ENCODE data around the gene ERC1. TPM values are rescaled to one million over a fixed set of nuclear protein-coding genes. Genes with fewer than 3 reads are reported as not detected.

ERC1 gene
- total RNA-seq, 1 experiment from 2014 or later, result 54.7 TPM

- in situ Hi-C loops (cut with HindIII; ENCODE audit: low sequenced_read_pairs), result no loop called here
- no peak for DNase-seq (ENCODE audit: low spot score)
Measured at GRCh38 chr12:1523558-1524050, 532.6 kb downstream of the ERC1 start.

GRCh38 chr12:1525858-1526257 is 534.8 kb downstream of the ERC1 start:
- no peak for DNase-seq (ENCODE audit: low spot score)
- in situ Hi-C loops (cut with HindIII; ENCODE audit: low sequenced_read_pairs), result no loop called here

GRCh38 chr12:1527789-1528188 is 536.8 kb downstream of the ERC1 start:
- in situ Hi-C loops (cut with HindIII; ENCODE audit: low sequenced_read_pairs), result no loop called here
- DNase-seq (ENCODE audit: low spot score), result no peak

- no peak for DNase-seq (ENCODE audit: low spot score)
- in situ Hi-C loops (cut with HindIII; ENCODE audit: low sequenced_read_pairs), result no loop called here
Measured at GRCh38 chr12:1528791-1529190, 537.8 kb downstream of the ERC1 start.

- DNase-seq (ENCODE audit: low spot score), result no peak
- in situ Hi-C loops (cut with HindIII; ENCODE audit: low sequenced_read_pairs), result no loop called here
Measured at GRCh38 chr12:1529228-1529861, 538.3 kb downstream of the ERC1 start.

GRCh38 chr12:1529862-1530591 is 539.0 kb downstream of the ERC1 start:
- in situ Hi-C loops (cut with HindIII; ENCODE audit: low sequenced_read_pairs), result no loop called here
- no peak for DNase-seq (ENCODE audit: low spot score)

- DNase-seq (ENCODE audit: low spot score), result no peak
- in situ Hi-C loops (cut with HindIII; ENCODE audit: low sequenced_read_pairs), result no loop called here
Measured at GRCh38 chr12:1530592-1531152, 539.6 kb downstream of the ERC1 start.

- DNase-seq (ENCODE audit: low spot score), result no peak
- in situ Hi-C loops (cut with HindIII; ENCODE audit: low sequenced_read_pairs), result no loop called here
Measured at GRCh38 chr12:1531153-1531653, 540.2 kb downstream of the ERC1 start.

GRCh38 chr12:1531654-1532374 is 540.8 kb downstream of the ERC1 start:
- in situ Hi-C loops (cut with HindIII; ENCODE audit: low sequenced_read_pairs), result no loop called here
- no peak for DNase-seq (ENCODE audit: low spot score)

- in situ Hi-C loops (cut with HindIII; ENCODE audit: low sequenced_read_pairs), result no loop called here
- no peak for DNase-seq (ENCODE audit: low spot score)
Measured at GRCh38 chr12:1532375-1533165, 541.5 kb downstream of the ERC1 start.

GRCh38 chr12:1533205-1533601 is 542.2 kb downstream of the ERC1 start:
- in situ Hi-C loops (cut with HindIII; ENCODE audit: low sequenced_read_pairs), result no loop called here
- DNase-seq (ENCODE audit: low spot score), result peak; percentile 44

- peak; percentile 4 for DNase-seq (ENCODE audit: low spot score)
- in situ Hi-C loops (cut with HindIII; ENCODE audit: low sequenced_read_pairs), result no loop called here
Measured at GRCh38 chr12:1533602-1534304, 542.7 kb downstream of the ERC1 start.

- no peak for DNase-seq (ENCODE audit: low spot score)
- in situ Hi-C loops (cut with HindIII; ENCODE audit: low sequenced_read_pairs), result no loop called here
Measured at GRCh38 chr12:1534748-1535147, 543.7 kb downstream of the ERC1 start.

- DNase-seq (ENCODE audit: low spot score), result no peak
- in situ Hi-C loops (cut with HindIII; ENCODE audit: low sequenced_read_pairs), result no loop called here
Measured at GRCh38 chr12:1536817-1537216, 545.8 kb downstream of the ERC1 start.

- DNase-seq (ENCODE audit: low spot score), result no peak
- in situ Hi-C loops (cut with HindIII; ENCODE audit: low sequenced_read_pairs), result no loop called here
Measured at GRCh38 chr12:1539135-1539534, 548.1 kb downstream of the ERC1 start.

- in situ Hi-C loops (cut with HindIII; ENCODE audit: low sequenced_read_pairs), result no loop called here
- no peak for DNase-seq (ENCODE audit: low spot score)
Measured at GRCh38 chr12:1540690-1541089, 549.7 kb downstream of the ERC1 start.

- in situ Hi-C loops (cut with HindIII; ENCODE audit: low sequenced_read_pairs), result no loop called here
- no peak for DNase-seq (ENCODE audit: low spot score)
Measured at GRCh38 chr12:1542599-1542998, 551.6 kb downstream of the ERC1 start.

- in situ Hi-C loops (cut with HindIII; ENCODE audit: low sequenced_read_pairs), result no loop called here
- DNase-seq (ENCODE audit: low spot score), result peak; percentile 19
Measured at GRCh38 chr12:1544996-1545700, 554.1 kb downstream of the ERC1 start.

Data from G401 (cell line).